ENCODE measurements around the gene NSD2.

Gene NSD2

DNA sequence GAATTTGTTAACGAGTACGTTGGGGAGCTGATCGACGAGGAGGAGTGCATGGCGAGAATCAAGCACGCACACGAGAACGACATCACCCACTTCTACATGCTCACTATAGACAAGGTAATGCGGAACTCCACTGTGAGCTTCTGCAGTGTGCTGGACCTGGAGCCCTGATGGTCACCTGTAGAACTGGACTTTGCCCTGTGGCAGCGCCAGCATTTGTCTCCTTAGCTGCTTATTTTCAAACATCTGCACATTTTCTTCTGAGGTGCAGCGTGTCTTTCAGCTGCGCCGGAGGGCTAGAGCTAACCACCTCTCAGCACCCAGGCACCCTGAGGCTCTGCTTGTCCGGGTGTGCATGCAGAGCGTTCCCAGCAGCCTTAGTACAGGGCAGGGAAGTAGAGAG lies 89.8 kb downstream of the NSD2 start:
- peaks cover 9% of the 10 kb centered on the region; the same call in 1 of the 2 replicates for H3K79me2 ChIP-seq (ENCODE audit: insufficient read depth, low read length)
- peaks cover 37% of the 10 kb centered on the region for H3K36me3 ChIP-seq (ENCODE audit: low read length)
- no peak overlapping the region for H3K27ac ChIP-seq (ENCODE audit: low read depth, low read length)

DNA sequence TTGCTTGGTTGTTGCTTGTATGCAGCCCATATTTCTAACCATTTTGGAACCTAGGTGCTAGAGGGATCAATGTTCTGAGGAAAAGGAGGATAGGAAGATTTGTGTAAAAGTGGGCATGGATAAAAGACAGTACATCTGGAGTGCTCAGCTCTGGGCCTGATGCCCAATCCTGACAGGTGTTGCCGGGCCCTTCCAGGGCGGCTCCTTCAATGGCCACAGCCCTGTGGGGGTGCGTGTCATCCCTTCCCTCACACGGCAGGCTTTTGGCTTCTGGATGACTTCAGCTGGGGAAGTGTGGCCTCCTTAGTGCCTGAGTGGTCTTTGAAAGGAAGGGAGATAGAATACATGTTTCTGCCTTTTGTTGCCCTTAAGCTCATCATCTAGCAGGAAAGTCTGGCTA lies 90.4 kb downstream of the NSD2 start:
- H3K27ac ChIP-seq (ENCODE audit: low read depth, low read length): no peak overlapping the region
- 0 out of 2 replicates have a peak, but pooled peaks cover 2% of the 10 kb centered on the region for H3F3A ChIP-seq (ENCODE audit: insufficient read depth)
- H3K9ac ChIP-seq (ENCODE audit: low read length): no peak overlapping the region
- H3K27me3 ChIP-seq (ENCODE audit: low read length): no peaks in the 10 kb centered on the region
- TF ChIP-seq EZH2phosphoT487 (conservative IDR thresholded peaks at IDR 0.05; ENCODE audit: low read length): no peak
- TF ChIP-seq, protein P1, sequence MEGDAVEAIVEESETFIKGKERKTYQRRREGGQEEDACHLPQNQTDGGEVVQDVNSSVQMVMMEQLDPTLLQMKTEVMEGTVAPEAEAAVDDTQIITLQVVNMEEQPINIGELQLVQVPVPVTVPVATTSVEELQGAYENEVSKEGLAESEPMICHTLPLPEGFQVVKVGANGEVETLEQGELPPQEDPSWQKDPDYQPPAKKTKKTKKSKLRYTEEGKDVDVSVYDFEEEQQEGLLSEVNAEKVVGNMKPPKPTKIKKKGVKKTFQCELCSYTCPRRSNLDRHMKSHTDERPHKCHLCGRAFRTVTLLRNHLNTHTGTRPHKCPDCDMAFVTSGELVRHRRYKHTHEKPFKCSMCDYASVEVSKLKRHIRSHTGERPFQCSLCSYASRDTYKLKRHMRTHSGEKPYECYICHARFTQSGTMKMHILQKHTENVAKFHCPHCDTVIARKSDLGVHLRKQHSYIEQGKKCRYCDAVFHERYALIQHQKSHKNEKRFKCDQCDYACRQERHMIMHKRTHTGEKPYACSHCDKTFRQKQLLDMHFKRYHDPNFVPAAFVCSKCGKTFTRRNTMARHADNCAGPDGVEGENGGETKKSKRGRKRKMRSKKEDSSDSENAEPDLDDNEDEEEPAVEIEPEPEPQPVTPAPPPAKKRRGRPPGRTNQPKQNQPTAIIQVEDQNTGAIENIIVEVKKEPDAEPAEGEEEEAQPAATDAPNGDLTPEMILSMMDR (IDR thresholded peaks at IDR 0.05; ENCODE audit: insufficient read depth, low read length, poor library complexity, severe bottlenecking): no peak
- H3K36me3 ChIP-seq (ENCODE audit: low read length): peaks cover 37% of the 10 kb centered on the region
- H2AFZ ChIP-seq (ENCODE audit: low read depth, low read length, severe bottlenecking): no peak overlapping the region
- H3K9me2 ChIP-seq (replicated peaks; ENCODE audit: insufficient read depth, low read length): no peaks in the 10 kb centered on the region
- no peak overlapping the region for H3K4me2 ChIP-seq (ENCODE audit: low read depth, low read length, poor library complexity, severe bottlenecking)
- H3K4me3 ChIP-seq (ENCODE audit: insufficient read depth, low read length, poor library complexity, severe bottlenecking): no peak overlapping the region
- peaks cover 9% of the 10 kb centered on the region; the same call in 1 of the 2 replicates for H3K79me2 ChIP-seq (ENCODE audit: insufficient read depth, low read length)
- no peaks in the 10 kb centered on the region for H3K9me3 ChIP-seq (ENCODE audit: insufficient read depth, low read length)
- no peaks in the 10 kb centered on the region for H4K20me1 ChIP-seq (ENCODE audit: low read depth, low read length)

More for the DNA sequence above, 89.8 kb downstream of the NSD2 start:
- no peaks in the 10 kb centered on the region for H3K9me2 ChIP-seq (replicated peaks; ENCODE audit: insufficient read depth, low read length)
- no peaks in the 10 kb centered on the region for H4K20me1 ChIP-seq (ENCODE audit: low read depth, low read length)
- H3K9ac ChIP-seq (ENCODE audit: low read length): no peak overlapping the region
- no peaks in the 10 kb centered on the region for H3K9me3 ChIP-seq (ENCODE audit: insufficient read depth, low read length)
- no peak for TF ChIP-seq EZH2phosphoT487 (conservative IDR thresholded peaks at IDR 0.05; ENCODE audit: low read length)
- TF ChIP-seq, protein P1 (IDR thresholded peaks at IDR 0.05; ENCODE audit: insufficient read depth, low read length, poor library complexity, severe bottlenecking): no peak
- no peak overlapping the region for H3K4me2 ChIP-seq (ENCODE audit: low read depth, low read length, poor library complexity, severe bottlenecking)
- 0 out of 2 replicates have a peak, but pooled peaks cover 2% of the 10 kb centered on the region for H3F3A ChIP-seq (ENCODE audit: insufficient read depth)
- no peak overlapping the region for H2AFZ ChIP-seq (ENCODE audit: low read depth, low read length, severe bottlenecking)
- no peaks in the 10 kb centered on the region for H3K27me3 ChIP-seq (ENCODE audit: low read length)
- H3K4me3 ChIP-seq (ENCODE audit: insufficient read depth, low read length, poor library complexity, severe bottlenecking): no peak overlapping the region

DNA sequence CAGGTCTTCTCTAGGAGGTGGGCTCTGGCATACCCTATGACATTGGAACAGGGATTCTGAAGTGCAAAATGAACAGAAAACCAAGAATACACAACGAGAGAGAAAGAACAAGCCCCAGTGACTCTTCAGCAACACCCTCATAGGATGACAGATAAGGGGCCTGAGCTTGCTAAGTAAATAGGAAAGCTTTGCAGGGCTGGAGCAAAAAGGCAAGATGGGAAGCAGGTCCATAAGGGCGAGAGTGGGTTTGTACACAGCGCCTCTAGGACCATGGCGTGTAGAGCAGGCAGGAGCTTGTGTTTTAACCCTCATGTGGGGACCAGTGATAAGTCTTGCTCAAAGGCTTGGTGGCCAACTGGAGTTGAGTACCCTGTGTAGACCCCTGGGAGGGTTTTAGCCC lies 91.8 kb downstream of the NSD2 start:
- Histone ChIP-seq H3K36me3 (ENCODE audit: low read length) (peaks cover 40% of the 10 kb centered on the region), H3K27ac (ENCODE audit: low read depth, low read length) (no peak overlapping the region), H2AFZ (ENCODE audit: low read depth, low read length, severe bottlenecking) (no peak overlapping the region), H3K9ac (ENCODE audit: low read length) (no peak overlapping the region), H3K9me2 (replicated peaks; ENCODE audit: insufficient read depth, low read length) (no peaks in the 10 kb centered on the region), H3F3A (ENCODE audit: insufficient read depth) (0 out of 2 replicates have a peak, but pooled peaks cover 2% of the 10 kb centered on the region), H3K27me3 (ENCODE audit: low read length) (no peaks in the 10 kb centered on the region), H3K4me3 (ENCODE audit: insufficient read depth, low read length, poor library complexity, severe bottlenecking) (no peak overlapping the region), H4K20me1 (ENCODE audit: low read depth, low read length) (no peaks in the 10 kb centered on the region), H3K4me2 (ENCODE audit: low read depth, low read length, poor library complexity, severe bottlenecking) (no peak overlapping the region), H3K9me3 (ENCODE audit: insufficient read depth, low read length) (no peaks in the 10 kb centered on the region), H3K79me2 (ENCODE audit: insufficient read depth, low read length) (peaks cover 9% of the 10 kb centered on the region; the same call in 1 of the 2 replicates)
- TF ChIP-seq EZH2phosphoT487 (conservative IDR thresholded peaks at IDR 0.05; ENCODE audit: low read length): no peak
- TF ChIP-seq, protein P1 (IDR thresholded peaks at IDR 0.05; ENCODE audit: insufficient read depth, low read length, poor library complexity, severe bottlenecking): no peak

All from SU-DHL-6 (cell line).